Stimulated activated CD8-positive, alpha-beta memory T cell treated with anti-CD3 and anti-CD28 coated beads, Interleukin-7, amount 100 ng/mL, for 1 hour (primary cell): ENCODE data around the gene FKBP4.
A peak's percentile ranks its signal among the peaks of the same experiment; 100 is the strongest.

Experiments
- DNase-seq, 2 donors: peaks; one replicate each; pipeline ENCODE4 v3.0.0-alpha.2; 2020; ENCODE audit warnings: low read depth in 2 of 2

Gene FKBP4

DNA sequence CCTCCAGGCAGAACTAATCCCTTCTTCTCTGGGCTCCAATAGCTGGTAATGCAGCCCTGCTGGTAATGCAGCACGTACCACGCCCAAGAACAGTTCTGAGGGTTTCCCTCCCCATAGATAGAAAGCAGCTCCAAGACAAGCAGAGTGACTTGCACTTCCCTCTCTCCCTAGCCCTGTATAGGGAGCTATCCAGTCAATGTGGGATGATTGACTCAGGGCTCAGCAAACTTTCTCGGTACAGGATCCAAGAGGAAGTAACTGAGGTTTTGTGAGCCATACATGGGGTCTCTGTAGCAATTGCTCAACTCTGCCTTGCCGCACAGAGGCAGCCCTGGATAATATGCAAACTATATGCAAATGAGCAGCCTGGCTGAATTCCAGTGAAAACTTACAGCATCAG, 15.5 kb upstream of the FKBP4 start:
- no peak for DNase-seq

DNA sequence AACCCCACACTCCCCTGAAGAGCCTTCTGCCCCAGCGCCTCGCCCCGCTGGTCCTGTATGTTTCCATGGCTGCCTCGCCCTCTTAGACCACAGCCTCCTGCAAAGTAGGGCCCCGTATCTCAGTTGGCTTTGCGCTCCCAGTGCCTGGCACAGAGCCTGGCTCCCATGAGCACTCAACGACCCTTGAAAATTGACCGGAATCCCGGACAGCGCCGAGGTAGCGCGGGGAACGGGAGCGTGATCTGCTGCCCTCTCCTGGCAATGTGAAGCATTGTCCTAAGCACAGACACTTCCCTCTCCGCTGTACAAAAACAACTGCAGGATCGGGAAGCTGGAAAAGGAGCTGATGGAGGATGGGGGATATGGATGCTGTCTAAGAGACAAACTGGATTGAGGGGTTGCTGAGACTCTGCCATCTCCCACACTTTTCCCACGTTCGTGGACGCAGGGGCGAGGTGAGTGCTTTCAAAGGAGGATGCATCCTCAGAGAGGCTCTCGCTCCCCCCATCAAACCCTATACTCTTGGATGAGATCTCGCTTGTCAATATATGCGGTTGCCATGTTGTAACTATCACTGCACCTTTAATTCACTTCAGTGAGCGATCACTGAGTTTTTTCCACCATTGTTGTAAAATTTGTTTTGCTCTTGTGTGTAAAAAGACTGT, 10.7 kb upstream of the FKBP4 start:
- peak in 1 of 2 donors; percentile 17 for DNase-seq

DNA sequence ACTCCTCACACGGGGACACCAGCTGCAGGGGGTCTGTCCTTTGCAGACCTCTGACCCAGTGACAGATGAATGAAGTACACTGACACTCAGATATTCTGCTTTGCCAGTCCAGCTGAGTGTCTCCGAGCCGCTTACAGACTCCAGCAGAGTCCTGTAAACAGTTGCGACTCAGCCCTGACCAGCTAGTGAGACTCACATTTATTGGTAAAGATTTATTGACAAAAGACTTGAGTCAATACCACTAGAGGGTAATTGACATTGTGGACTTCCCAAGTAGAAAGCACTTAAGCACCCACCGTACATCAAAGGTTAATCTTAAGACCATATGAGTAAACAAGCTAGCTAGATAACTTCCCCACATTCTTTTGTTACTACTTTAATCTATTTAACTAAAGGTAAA, 9.8 kb upstream of the FKBP4 start:
- no peak for DNase-seq

DNA sequence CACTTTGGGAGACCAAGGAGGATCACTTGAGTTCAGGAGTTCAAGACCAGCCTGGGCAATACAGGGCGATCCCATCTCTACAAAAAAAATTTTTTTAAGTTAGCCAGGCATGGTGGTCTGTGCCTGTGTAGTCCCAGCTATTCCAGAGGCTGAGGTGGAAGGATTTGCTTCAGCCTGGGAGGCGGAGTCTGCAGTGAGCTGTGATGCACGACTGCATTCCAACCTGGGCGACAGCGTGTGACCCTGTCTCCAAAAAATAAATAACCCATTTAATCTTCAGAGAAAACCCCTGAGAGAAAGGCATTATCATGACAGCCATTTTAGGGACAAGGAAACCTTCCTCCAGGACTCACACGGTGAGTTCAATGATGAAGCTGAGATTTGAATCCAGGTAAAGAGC, 3.7 kb upstream of the FKBP4 start:
- DNase-seq = no peak

DNA sequence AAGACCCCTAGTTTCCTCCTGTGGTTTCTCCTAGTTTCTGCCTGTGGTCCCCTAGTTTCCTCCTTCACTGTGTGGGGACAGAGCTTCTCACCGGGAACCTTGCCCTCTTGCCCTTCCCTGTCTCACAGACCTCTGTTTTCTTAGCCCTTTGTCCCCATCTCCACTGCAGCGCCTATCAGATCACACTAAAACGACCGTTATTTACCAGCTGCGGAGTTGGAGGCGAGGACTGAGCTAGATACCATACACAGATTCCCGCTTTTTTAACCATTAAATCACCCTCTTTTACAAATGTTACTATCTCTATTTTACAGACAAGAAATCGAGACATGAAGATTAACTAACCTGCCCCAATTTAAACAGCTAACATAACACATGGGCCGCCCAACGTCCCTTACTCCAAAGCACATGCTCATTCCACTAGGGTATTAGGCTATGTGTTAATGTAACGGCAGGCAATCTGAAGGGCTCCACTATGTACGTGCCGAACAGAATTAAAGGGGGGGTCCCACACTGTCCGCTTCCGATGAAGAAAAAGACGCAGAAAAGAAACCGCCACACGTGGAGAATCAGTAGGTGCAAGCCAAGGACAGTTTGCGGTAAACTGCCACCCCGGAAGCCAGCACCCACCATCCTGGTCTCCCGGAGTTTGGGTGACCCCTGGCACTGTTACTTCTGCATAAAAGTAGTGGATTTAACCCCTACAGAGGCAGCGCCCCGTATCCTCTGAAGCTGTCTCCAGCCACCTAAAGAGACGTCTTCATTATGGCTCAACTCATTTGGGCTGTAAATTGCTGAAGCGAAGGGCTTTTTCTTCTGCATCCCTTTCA, 1.9 kb upstream of the FKBP4 start:
- DNase-seq = no peak

DNA sequence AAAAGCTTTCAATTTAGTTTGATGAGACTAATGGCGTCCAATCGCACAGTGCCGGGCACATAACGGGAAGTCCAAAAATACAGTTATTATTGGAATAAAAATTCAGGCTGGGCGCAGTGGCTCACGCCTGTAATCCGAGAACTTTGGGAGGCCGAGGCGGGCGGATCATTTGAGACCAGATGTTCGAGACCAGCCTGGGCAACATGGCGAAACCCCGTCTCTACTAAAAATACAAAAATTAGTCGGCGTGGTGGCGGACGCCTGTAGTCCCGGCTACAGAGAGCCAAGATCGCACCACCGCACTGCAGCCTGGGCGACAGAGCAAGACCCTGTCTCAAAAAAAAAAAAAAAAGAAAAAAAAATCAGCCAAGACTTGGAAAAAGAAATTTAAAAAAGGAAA, 1.2 kb upstream of the FKBP4 start:
- no peak for DNase-seq

DNA sequence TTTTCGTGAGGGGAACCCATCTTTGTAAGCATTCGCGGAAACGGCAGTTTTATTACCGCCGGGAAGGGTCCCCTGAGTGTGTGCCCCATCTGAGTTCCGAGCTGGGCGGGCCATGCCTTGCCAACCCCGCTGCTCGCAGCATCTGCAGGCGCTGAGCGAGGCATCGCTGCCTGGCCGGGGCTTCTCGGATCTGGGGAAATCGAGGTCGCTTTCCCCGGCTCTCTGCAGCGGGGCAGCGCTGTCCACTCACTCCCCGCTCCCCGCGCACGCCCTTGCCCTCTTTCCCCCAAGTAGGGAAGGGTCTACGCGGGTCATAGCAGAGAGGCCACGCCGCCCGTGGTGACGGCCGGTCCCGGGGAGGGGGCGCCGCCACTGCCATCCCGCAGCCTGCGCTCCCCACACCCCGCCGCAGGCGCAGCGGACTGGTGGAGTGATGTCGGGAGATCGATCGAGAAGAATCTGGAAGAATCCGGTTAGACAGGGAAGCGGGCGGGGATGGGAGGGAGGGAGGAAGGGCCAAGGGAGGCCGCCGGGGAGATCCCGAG, 507 bp upstream of the FKBP4 start:
- no peak for DNase-seq

DNA sequence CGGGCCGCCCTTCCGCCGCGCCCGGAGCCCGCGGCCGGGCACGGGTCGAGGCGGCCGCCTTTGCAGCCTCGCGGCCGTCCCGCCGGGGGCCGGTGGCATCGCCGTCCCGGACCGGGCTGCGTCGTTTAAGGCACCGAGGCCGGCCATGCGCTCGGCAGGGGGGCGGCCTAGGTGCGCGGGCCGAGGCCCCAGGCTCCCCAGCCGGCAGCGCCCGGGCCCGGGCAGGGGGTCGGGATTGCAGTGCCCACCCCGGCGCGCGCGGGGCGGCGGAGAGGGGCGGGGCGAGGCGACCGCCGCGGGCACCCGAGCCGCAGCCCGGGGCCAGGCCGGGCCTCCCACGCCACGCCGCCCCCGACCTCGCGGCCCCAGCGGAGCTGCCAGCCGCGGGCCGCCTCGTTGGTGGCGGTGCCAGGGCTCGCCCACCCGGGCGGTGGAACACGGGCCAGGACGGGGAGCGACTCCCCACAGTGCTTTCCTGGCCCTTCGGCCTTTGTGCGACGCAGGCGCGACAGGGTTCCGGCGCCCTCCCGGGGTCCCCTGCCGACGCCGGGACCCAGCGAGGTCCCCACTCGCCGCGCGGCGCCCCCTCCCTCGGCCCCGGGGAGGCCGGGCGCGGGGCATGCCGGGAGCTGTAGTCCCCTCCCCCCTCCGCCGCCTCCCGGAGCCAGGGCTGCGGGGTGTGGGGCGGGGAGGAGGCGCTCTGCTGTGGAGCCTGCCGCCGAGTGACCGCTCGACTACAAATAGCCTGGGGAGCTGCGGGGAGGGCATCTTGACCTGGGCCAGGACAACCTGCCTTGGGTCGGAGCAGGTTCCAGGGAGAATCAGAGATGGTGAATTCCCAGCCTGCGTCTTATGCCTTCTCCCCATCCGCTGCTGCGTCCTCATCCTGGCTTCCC, 769 bp downstream of the FKBP4 start:
- DNase-seq = peak; percentile 41 to 46

DNA sequence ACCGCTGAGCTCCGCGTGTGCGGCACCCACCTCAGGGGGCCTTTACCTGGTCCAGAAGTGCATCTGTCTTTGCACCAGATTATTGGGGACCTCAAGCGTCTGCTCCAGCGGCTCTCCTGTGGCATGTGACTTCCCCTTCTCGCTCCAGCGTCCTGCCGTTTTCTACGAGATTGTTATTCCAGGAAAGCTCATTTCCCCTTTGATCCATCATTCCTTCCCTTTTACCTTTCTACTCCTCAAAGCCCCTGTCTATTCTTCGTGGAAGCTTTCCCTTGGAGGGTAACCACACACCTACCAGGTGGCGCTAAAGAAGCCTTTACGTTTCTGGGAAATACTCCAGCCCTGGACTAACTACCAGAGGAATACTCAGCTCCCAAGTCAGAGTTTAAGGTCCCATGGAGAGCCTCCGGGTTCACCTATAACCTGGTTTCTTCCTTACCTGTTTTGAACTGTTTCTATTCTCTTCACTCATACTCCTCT, 1.5 kb downstream of the FKBP4 start:
- no peak for DNase-seq

DNA sequence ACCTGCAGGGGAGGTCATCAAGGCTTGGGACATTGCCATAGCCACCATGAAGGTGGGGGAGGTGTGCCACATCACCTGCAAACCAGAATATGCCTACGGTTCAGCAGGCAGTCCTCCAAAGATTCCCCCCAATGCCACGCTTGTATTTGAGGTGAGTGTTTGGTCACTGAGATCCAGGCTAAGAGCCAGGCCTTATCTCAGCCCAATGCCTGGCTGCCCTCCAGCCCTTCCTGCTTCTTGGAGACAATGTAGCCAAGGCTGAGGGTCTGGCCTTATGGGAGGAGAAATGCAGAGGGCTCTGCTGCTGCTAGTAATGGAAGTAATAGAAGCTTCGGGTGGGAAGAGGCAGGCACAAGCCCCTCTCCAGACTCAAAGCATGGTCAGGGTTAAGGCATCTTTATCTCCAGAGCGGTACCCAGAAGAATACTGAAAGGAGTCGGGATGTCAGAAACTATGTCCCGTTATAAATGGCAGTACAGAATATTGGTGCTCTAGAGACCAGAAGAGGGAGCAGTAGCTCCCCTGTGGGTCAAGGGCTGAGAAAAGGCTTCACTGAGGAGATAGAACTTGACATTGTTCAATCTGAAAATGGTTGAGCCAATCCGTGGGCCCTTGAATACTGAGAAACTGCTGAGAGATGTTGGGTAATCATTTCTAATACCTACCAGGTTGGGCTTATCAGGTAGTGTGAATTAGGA, 3.1 kb downstream of the FKBP4 start:
- no peak for DNase-seq

DNA sequence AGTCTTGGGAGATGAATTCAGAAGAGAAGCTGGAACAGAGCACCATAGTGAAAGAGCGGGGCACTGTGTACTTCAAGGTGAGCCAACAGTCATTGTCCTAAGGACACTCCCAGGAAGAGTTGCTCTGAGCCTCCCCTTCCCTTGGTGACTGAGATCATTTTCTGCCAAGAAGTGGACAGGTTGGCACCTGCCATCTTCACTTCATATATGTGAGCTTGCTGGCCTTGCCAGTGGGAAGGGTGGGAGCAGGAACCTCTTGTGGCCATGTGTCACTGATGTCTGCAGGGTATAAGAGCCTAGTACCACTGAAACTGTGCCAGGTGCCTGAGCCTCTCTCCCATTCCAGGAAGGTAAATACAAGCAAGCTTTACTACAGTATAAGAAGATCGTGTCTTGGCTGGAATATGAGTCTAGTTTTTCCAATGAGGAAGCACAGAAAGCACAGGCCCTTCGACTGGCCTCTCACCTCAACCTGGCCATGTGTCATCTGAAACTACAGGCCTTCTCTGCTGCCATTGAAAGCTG, 5.3 kb downstream of the FKBP4 start:
- DNase-seq = no peak

DNA sequence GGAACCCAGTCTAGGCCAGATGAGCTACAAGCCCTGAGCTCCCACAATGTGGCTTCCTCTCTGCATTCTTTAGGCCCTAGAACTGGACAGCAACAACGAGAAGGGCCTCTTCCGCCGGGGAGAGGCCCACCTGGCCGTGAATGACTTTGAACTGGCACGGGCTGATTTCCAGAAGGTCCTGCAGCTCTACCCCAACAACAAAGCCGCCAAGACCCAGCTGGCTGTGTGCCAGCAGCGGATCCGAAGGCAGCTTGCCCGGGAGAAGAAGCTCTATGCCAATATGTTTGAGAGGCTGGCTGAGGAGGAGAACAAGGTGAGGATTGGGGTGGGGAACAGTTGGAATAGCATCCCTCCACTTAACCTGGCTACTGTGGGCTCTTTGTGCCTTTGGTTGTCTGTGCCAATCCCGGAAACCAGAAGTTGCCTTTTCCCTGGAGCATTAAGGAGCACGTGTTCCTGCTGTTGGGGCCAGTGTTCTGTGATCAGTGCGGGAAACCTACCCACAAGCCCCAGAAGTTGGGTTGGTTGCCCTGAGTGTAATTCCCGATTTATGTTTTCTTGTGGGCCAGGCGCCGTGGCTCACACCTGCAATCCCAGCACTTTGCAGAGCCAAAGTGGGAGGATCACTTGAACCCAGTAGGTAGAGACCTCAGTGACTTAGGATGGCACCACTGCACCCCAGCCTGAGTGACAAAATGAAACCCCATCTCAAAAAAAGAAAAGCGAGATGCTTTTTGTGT, 6.4 kb downstream of the FKBP4 start:
- DNase-seq = no peak

DNA sequence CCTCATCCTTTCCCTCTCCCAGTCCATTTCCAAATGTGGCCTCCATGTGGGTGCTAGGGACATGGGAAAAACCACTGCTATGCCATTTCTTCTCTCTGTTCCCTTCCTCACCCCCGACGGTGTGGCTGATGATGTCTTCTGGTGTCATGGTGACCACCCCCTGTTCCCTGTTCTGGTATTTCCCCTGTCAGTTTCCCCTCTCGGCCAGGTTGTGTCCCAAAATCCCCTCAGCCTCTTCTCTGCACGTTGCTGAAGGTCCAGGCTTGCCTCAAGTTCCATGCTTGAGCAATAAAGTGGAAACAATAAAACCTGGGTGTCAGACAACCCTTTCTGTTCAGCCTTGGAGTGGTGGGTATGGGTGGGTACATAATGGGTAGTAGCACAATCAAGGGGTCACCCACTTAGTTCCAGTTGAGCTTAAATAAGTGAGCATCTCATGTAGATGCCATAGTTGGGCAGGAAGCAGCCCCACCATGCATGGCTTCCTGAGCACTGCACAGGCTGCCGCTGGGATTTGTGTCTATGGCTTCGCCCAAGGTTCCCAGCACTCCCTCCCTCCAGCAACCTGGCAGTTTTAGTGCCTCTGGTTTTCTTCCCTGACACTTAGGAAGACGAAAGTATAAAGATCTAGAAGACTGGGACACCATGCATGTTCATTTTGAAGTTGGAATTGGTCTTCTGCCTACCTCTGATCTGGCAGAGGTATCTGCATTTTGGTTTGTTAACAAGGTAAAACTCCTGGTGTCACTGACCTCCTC, 9.0 kb downstream of the FKBP4 start:
- no peak for DNase-seq

DNA sequence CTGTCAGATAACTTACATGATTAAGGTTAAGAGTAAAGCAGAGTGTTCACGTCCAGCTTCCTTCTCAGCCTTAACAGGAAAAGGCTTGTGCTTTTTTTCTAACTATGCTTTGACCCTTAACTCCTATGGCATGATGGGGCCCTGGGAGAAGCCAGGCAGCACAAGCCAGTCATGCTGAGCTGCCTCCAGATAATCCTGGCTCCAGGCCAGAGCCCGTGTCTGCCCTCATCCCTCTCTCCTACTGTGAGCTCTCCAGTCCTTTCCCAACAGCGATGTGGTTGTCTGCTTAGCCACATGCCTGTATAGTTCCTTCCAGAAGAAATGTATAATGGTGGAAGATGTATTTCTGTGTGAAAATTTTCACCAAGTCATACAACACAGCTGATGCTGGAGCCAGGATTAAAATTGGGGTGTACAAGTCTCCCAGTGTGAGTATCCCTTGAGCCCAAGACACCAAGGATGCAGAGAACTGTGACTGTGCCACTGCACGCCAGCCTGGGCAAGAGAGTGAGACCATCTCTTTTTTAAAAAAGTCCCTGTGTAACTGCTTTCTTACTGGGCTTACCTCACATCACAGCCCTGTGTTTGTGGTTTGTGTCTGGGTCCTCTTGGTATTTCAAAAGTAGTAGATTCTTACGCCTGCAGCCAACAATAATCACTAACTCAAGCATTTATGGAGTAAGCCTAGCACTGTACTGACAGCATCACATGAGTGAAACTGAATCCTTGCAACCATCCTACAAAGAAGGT, 9.8 kb downstream of the FKBP4 start:
- DNase-seq = no peak

DNA sequence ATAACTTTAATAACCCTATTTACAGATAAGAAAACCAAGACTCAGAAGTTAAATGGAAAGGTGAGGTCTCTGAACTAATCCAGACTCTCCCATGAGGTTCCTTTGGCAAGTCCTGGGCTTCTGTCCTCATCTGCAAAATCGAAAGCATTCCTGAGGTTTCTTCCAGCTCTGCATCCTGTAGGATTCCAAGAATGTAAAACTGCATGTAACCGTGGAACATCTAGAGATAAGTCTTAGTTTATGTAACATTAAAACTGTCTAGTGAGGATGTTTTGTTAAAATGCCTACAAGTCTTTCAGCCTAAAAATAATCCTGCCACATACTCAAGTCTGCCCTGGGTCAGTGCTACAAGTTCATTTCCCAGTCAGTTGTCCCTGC, 10.4 kb downstream of the FKBP4 start:
- no peak for DNase-seq

DNA sequence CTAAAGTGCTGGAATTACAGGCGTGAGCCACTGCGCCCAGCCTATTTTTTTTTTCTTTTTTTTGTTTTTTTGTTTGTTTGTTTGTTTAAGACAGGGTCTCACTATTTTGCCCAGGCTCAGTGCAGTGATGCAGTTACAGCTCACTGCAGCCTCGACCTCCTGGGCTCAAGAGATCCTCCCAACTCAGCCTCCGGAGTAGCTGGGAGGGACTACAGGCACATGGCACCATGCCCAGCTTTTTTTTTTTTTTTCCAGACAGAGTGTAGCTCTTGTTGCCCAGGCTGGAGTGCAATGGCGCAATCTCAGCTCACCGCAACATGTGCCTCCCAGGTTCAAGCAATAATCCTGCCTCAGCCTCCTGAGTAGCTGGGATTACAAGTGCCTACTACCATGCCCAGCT, 11.9 kb downstream of the FKBP4 start:
- DNase-seq = no peak

DNA sequence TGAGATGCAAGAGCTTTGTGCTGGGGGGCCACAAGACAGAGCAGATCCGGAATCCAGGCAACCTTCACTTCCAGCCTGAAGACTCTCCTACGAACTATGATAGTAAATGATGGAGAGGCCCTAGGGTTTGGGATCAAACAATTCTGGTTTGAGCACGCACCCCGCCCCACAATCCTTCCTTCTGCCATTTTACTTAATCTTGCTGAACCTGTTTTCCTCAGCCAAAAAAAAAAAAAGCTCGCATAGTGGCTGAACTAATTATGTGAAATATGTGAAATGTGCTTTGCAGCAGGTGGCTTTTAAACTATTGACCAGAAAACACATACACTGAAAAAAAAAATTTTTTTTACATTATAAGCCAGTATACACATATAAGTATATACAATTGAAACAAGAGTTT, 17.0 kb downstream of the FKBP4 start:
- no peak for DNase-seq

DNA sequence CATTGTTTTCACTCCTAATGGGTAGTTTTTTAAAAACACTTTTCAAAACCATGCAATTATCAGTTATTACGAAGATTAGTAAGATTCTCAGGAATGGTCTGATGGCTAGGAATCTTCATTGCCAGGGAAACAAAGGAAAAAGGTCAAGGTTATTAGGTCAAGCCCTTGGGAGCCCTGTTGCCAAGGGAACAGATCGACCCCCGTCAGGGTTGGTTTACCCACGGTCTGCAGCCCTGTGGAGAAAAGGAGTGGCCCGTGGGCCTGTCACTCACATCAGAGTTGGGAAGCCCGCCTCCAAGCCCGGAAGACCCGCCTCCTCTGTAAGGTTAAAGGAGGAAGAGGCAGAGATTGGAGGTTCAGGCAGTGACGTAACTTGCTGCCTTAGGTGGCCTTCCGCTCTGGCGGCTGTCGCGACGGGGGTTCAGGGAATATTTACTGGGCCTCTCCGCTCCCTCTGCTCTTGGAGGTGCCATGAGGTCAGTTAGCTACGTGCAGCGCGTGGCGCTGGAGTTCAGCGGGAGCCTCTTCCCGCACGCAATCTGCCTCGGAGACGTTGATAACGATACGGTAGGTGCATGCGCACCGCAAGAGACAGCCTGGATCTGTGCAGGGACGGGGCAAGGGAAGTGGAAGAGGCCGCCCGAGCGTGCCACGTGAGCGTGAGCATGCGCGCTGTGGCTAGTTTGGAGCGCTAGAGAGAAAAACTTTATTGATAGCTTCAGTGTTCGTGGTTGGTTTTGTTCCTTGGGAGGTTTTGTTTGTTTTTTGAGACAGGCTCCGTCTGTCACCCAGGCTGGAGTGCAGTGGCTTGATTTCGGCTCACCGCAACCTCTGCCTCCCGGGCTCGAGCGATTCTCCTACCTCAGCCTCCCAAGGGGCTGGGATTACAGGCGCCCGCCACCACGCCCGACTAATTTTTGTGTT, 17.8 kb downstream of the FKBP4 start, which contains the start of gene ITFG2:
Gene ITFG2 (plus strand): TSS at position 379 of the 924 bp plus-strand sequence. CDS start 93 bp downstream, at position 472.
- DNase-seq = peak; percentile 84 to 89
